HepG2 (cell line): ENCODE measurements around the gene CLN6. TPM values are rescaled to one million over a fixed set of nuclear protein-coding genes. Genes with fewer than 3 reads are reported as not detected.
A peak's percentile ranks its signal among the peaks of the same experiment; 100 is the strongest.

Experiments used
- ATAC-seq: fragments of 200-7000 bp; cut with Tn5 transposase; 3 replicates; pipeline ENCODE4 v1.9.1; 2020; ENCODE audit warnings: mild to moderate bottlenecking, moderate library complexity
- BruUV-seq: library from RNA; stranded (reverse); fragments of 400-500 nt; replicated peaks from 2 replicates; lab custom pipeline; 2021; lab: Mats Ljungman, UMichigan
- CTCF ChIA-PET: fragments of 300-600 bp; formaldehyde crosslinking; extraction: SDS; loops from one replicate; lab custom pipeline; 2021; ENCODE audit warnings: low total read pairs, inconsistent platforms, low intra/inter-chr PET ratio; lab: Yijun Ruan, JAX
- POLR2A ChIA-PET: fragments of 350-600 bp; sonication (Branson Sonifier 250); formaldehyde crosslinking; loops from one replicate; lab custom pipeline; 2020; ENCODE audit warnings: antibody characterized with exemption, inconsistent platforms; lab: Yijun Ruan, JAX
- DNase-seq: peaks from one replicate; pipeline ENCODE4 v3.0.0-alpha.2; 2015; ENCODE audit warnings: low spot score
- FAIRE-seq: peaks from 3 replicates; lab custom pipeline; 2011; peaks lifted over from hg19 to GRCh38; lab: Jason Lieb, UNC
- H2AFZ ChIP-seq: one replicate; pipeline ENCODE4 v1.6.1; 2011; ENCODE audit warnings: low read length, inconsistent platforms
- H3K27ac ChIP-seq: fragments of 300-600 bp; 3 replicates; pipeline ENCODE4 v1.8.0; 2011; ENCODE audit warnings: mixed run types, mild to moderate bottlenecking, mixed read lengths, low read length, inconsistent platforms; ENCODE audit not compliant: insufficient read depth; ENCODE audit errors: extremely low read length
- H3K27me3 ChIP-seq, 2 experiments: fragments of 200-600 bp in 1 of 2; 2 replicates in 1 of 2; 3 replicates in 1 of 2; pipeline versions ENCODE4 v1.6.0 to v1.8.0; 2011; ENCODE audit warnings: low read length in 2 of 2, mild to moderate bottlenecking in 2 of 2, moderate library complexity in 2 of 2, inconsistent platforms in 1 of 2; ENCODE audit not compliant: insufficient read depth in 2 of 2, control insufficient read depth in 1 of 2
- H3K36me3 ChIP-seq, 2 experiments: fragments of 200-600 bp in 1 of 2; replicated peaks in 1 of 2; 2 replicates in 1 of 2; 3 replicates in 1 of 2; pipeline versions ENCODE4 v1.5.1 to v1.8.0; 2011; ENCODE audit warnings: low read length in 2 of 2, inconsistent platforms in 1 of 2; ENCODE audit not compliant: insufficient read depth in 2 of 2, control insufficient read depth in 1 of 2
- H3K4me1 ChIP-seq: 2 replicates; pipeline ENCODE4 v1.5.1; 2012; ENCODE audit warnings: low read length, inconsistent platforms; ENCODE audit not compliant: insufficient read depth
- H3K4me2 ChIP-seq: 2 replicates; pipeline ENCODE4 v1.6.0; 2011; ENCODE audit warnings: low read depth, low read length, inconsistent platforms
- H3K4me3 ChIP-seq, 3 experiments: fragments of 200-600 bp in 1 of 3; sonication (generic), shearing (Covaris generic) in 1 of 3; replicated peaks in 1 of 3; 2 replicates each; pipeline ENCODE4 v1.5.1; 2011 to 2016; ENCODE audit warnings: low read length in 3 of 3, inconsistent platforms in 2 of 3, low read depth in 2 of 3, mild to moderate bottlenecking in 2 of 3, control low read depth in 1 of 3, mixed read lengths in 1 of 3; ENCODE audit not compliant: insufficient read depth in 1 of 3
- H3K79me2 ChIP-seq: one replicate; pipeline ENCODE4 v1.6.1; 2011; ENCODE audit warnings: low read length, inconsistent platforms; ENCODE audit not compliant: insufficient read depth
- H3K9ac ChIP-seq: 2 replicates; pipeline ENCODE4 v1.6.0; 2011; ENCODE audit warnings: mild to moderate bottlenecking, low read depth, low read length, inconsistent platforms; ENCODE audit not compliant: insufficient read depth
- H3K9me3 ChIP-seq: 2 replicates; pipeline ENCODE4 v1.5.1; 2012; ENCODE audit warnings: mild to moderate bottlenecking, low read length
- H4K20me1 ChIP-seq: 2 replicates; pipeline ENCODE4 v1.6.0; 2011; ENCODE audit warnings: inconsistent platforms, mild to moderate bottlenecking, low read length, moderate library complexity; ENCODE audit not compliant: insufficient read depth
- FOSL2 ChIP-seq: sonication (generic); formaldehyde crosslinking; IDR thresholded peaks from 2 replicates; pipeline ENCODE4 v1.4.0; 2020; ENCODE audit warnings: missing genetic modification reagents
- HOXD1 ChIP-seq: sonication (generic); formaldehyde crosslinking; IDR thresholded peaks from 2 replicates; pipeline ENCODE4 v1.5.0; 2020; ENCODE audit warnings: missing genetic modification reagents
- KDM5B ChIP-seq: sonication (generic); formaldehyde crosslinking; IDR thresholded peaks from 2 replicates; pipeline ENCODE4 v1.4.0; 2020; ENCODE audit warnings: missing genetic modification reagents, mild to moderate bottlenecking, borderline replicate concordance
- LCORL ChIP-seq, 2 experiments: fragments of 450-650 bp in 1 of 2; sonication (generic) in 1 of 2; formaldehyde crosslinking in 1 of 2; IDR thresholded peaks; 2 replicates each; pipeline versions ENCODE4 v1.5.0 to v1.6.1; 2017 to 2020; ENCODE audit warnings: antibody characterized with exemption in 1 of 2, missing genetic modification reagents in 1 of 2
- SALL1 ChIP-seq: sonication (generic); formaldehyde crosslinking; IDR thresholded peaks from 2 replicates; pipeline ENCODE4 v1.8.0; 2022; ENCODE audit warnings: mild to moderate bottlenecking, missing genetic modification reagents
- SAP130 ChIP-seq: IDR thresholded peaks from 2 replicates; pipeline ENCODE4 v1.6.1; 2016; ENCODE audit warnings: low read depth
- SOX6 ChIP-seq, 2 experiments: fragments of 450-650 bp in 1 of 2; sonication (generic) in 1 of 2; formaldehyde crosslinking in 1 of 2; IDR thresholded peaks; 2 replicates each; pipeline versions ENCODE4 v1.4.0 to v1.6.1; 2017 to 2020; ENCODE audit warnings: antibody characterized with exemption in 1 of 2, mild to moderate bottlenecking in 1 of 2, missing genetic modification reagents in 1 of 2
- SP2 ChIP-seq: sonication (generic); formaldehyde crosslinking; IDR thresholded peaks from 2 replicates; pipeline ENCODE4 v1.5.1; 2020; ENCODE audit warnings: mild to moderate bottlenecking, missing genetic modification reagents
- THAP11 ChIP-seq: IDR thresholded peaks from 2 replicates; pipeline ENCODE4 v1.6.1; 2016; ENCODE audit warnings: missing biosample characterization, missing genetic modification reagents
- ZFX ChIP-seq: sonication (generic); formaldehyde crosslinking; IDR thresholded peaks from 2 replicates; pipeline ENCODE4 v1.4.0; 2020; ENCODE audit warnings: mild to moderate bottlenecking, low read depth, missing genetic modification reagents, moderate library complexity
- ZNF180 ChIP-seq: sonication (generic); formaldehyde crosslinking; IDR thresholded peaks from 2 replicates; pipeline ENCODE4 v1.4.0; 2020; ENCODE audit warnings: low read depth, missing genetic modification reagents, borderline replicate concordance
- ZNF572 ChIP-seq: sonication (generic); formaldehyde crosslinking; IDR thresholded peaks from 2 replicates; pipeline ENCODE4 v1.5.1; 2020; ENCODE audit warnings: mild to moderate bottlenecking, missing genetic modification reagents
- WGBS: methylation state at CpG from one replicate; pipeline ENCODE4 v1.1.6; 2017; ENCODE audit warnings: low lambda C conversion rate; 5-methylcytosine and 5-hydroxymethylcytosine counted together
- in situ Hi-C: cut with HindIII; loops from 2 replicates; pipeline ENCODE4 v1.10.0; 2017; ENCODE audit warnings: low pct_unique_long_range_greater_than_20kb; ENCODE audit not compliant: extremely low pct_ligation_motif_present
- intact Hi-C: fragments of 100-400 bp; cut with micrococcal nuclease; formaldehyde crosslinking; loops from one replicate; pipeline ENCODE4 v1.10.0; 2022; ENCODE audit not compliant: unreplicated experiment
- polyA plus RNA-seq, 8 experiments: library from polyadenylated mRNA; depleted of rRNA in 3 of 8; stranded (reverse) in 7 of 8; unstranded in 1 of 8; fragments of >200 nt; fragmentation: Illumina TruSeq in 4 of 8; extraction: Trizol in 4 of 8; gene quantifications; 2 replicates each; pipeline versions ENCODE4 v1.2.1 to v1.2.3, GENCODE V29; 2011 to 2016; ENCODE audit warnings: low read depth in 4 of 8, missing spikeins in 1 of 8, mixed read lengths in 1 of 8; ENCODE audit not compliant: insufficient read depth in 1 of 8
- total RNA-seq, 5 experiments: library from RNA; depleted of rRNA; stranded (reverse); fragments of >200 nt; fragmentation: Illumina TruSeq; extraction: Trizol; gene quantifications; 2 replicates each; pipeline ENCODE4 v1.2.3, GENCODE V29; 2016; ENCODE audit warnings: low read depth in 1 of 5
- TF ChIP-seq, protein P1 (sequence below): sonication (generic); formaldehyde crosslinking; IDR thresholded peaks from 2 replicates; pipeline ENCODE4 v1.4.0; 2020; ENCODE audit warnings: missing genetic modification reagents, borderline replicate concordance
- TF ChIP-seq, protein P2 (sequence below): IDR thresholded peaks from 2 replicates; pipeline ENCODE4 v1.4.0; 2020; ENCODE audit warnings: mild to moderate bottlenecking, missing genetic modification reagents

The CLN6 gene
- total and polyA plus RNA-seq, 2 of the 13 experiments (the other 11 are each of a cell fraction or from before 2014, with no cell fraction given) = 24.9 to 27.1 TPM

DNA sequence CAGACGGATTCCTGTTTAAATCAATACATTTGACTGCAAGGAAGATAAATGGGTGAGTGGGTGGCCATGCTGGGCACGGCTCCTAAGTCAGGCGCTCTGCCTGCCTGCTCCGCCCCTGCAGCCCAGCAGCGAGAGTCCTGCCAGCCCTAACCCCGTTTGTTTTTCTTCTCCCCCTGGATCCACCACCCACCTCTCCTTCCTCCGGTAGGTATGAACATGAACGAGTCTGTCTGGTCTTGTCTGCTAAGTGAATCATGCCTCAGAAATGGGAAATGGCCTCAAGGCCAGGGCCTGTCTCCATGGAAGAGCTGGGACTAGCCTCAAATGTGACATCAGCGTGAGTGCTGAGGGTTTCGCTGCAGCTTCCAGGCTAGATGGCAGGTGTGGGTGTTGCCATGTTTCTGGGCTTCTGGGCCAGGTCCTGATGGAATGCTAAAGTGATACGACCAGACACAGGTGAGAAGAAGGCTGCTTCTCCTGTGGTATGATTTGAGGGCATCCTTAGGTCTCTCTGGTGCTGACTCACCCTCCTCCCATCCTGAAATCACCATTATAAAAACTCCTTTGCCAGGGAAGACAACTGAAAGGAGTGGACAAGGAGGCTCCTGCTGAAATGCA lies 42.4 kb upstream of the CLN6 start:
- intact Hi-C loops (no loop called here), in situ Hi-C loops (no loop called here)
- Histone ChIP-seq H3K27ac (no peak overlapping the region), H3K9ac (peak overlapping the region; percentile 56; the same call in 1 of the 2 replicates), H4K20me1 (no peaks in the 10 kb centered on the region), H3K27me3 (no peaks in the 10 kb centered on the region; a peak in 1 of 5 replicates), H3K4me1 (peaks cover 70% of the 10 kb centered on the region), H3K4me2 (peak overlapping the region; percentile 75), H3K4me3 (peak overlapping the region; percentile 44 to 61 (median 57)), H3K36me3 (no peaks in the 10 kb centered on the region), H3K79me2 (no peaks in the 10 kb centered on the region), H2AFZ (peak overlapping the region; percentile 60), H3K9me3 (no peaks in the 10 kb centered on the region)
- DNase-seq (peak; percentile 63), ATAC-seq (peak; percentile 68), FAIRE-seq (no peak)
- CTCF ChIA-PET = interaction anchor here (1.0 kb wide), 1 partner anchor 19 kb away, joined by 3 read pairs; no protein-coding TSS in a partner anchor
- 10% methylated on average over 11 of the region's 11 CpGs for WGBS
- BruUV-seq = no TSS peak
- POLR2A ChIA-PET = interaction anchor here (1.0 kb wide), 1 partner anchor 15 kb away, joined by 5 read pairs; no protein-coding TSS in a partner anchor
- TF ChIP-seq, protein P1, sequence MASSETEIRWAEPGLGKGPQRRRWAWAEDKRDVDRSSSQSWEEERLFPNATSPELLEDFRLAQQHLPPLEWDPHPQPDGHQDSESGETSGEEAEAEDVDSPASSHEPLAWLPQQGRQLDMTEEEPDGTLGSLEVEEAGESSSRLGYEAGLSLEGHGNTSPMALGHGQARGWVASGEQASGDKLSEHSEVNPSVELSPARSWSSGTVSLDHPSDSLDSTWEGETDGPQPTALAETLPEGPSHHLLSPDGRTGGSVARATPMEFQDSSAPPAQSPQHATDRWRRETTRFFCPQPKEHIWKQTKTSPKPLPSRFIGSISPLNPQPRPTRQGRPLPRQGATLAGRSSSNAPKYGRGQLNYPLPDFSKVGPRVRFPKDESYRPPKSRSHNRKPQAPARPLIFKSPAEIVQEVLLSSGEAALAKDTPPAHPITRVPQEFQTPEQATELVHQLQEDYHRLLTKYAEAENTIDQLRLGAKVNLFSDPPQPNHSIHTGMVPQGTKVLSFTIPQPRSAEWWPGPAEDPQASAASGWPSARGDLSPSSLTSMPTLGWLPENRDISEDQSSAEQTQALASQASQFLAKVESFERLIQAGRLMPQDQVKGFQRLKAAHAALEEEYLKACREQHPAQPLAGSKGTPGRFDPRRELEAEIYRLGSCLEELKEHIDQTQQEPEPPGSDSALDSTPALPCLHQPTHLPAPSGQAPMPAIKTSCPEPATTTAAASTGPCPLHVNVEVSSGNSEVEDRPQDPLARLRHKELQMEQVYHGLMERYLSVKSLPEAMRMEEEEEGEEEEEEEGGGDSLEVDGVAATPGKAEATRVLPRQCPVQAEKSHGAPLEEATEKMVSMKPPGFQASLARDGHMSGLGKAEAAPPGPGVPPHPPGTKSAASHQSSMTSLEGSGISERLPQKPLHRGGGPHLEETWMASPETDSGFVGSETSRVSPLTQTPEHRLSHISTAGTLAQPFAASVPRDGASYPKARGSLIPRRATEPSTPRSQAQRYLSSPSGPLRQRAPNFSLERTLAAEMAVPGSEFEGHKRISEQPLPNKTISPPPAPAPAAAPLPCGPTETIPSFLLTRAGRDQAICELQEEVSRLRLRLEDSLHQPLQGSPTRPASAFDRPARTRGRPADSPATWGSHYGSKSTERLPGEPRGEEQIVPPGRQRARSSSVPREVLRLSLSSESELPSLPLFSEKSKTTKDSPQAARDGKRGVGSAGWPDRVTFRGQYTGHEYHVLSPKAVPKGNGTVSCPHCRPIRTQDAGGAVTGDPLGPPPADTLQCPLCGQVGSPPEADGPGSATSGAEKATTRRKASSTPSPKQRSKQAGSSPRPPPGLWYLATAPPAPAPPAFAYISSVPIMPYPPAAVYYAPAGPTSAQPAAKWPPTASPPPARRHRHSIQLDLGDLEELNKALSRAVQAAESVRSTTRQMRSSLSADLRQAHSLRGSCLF (CRISPR knock-in tag) = no peak
- TF ChIP-seq SP2 (CRISPR knock-in tag) = no peak
- peak; percentile 83 for TF ChIP-seq FOSL2
- TF ChIP-seq SALL1 (CRISPR knock-in tag) = peak; percentile 37; the same call in 1 of the 2 replicates
- no peak for TF ChIP-seq SOX6 (IDR thresholded peaks at IDR 0.05)
- peak; percentile 13; the same call in 1 of the 2 replicates for TF ChIP-seq SOX6 (CRISPR knock-in tag; IDR thresholded peaks at IDR 0.05)
- TF ChIP-seq SAP130 (CRISPR knock-in tag) = peak; percentile 44
- no peak for TF ChIP-seq HOXD1
- peak; percentile 25; the same call in 1 of the 2 replicates for TF ChIP-seq ZFX (CRISPR knock-in tag)
- peak; percentile 34; the same call in 1 of the 2 replicates for TF ChIP-seq KDM5B
- no peak for TF ChIP-seq LCORL (IDR thresholded peaks at IDR 0.05)
- 0 out of 2 replicates have a peak, but pooled peaks have one; percentile 21 for TF ChIP-seq LCORL (CRISPR knock-in tag; IDR thresholded peaks at IDR 0.05)
- TF ChIP-seq, protein P2, sequence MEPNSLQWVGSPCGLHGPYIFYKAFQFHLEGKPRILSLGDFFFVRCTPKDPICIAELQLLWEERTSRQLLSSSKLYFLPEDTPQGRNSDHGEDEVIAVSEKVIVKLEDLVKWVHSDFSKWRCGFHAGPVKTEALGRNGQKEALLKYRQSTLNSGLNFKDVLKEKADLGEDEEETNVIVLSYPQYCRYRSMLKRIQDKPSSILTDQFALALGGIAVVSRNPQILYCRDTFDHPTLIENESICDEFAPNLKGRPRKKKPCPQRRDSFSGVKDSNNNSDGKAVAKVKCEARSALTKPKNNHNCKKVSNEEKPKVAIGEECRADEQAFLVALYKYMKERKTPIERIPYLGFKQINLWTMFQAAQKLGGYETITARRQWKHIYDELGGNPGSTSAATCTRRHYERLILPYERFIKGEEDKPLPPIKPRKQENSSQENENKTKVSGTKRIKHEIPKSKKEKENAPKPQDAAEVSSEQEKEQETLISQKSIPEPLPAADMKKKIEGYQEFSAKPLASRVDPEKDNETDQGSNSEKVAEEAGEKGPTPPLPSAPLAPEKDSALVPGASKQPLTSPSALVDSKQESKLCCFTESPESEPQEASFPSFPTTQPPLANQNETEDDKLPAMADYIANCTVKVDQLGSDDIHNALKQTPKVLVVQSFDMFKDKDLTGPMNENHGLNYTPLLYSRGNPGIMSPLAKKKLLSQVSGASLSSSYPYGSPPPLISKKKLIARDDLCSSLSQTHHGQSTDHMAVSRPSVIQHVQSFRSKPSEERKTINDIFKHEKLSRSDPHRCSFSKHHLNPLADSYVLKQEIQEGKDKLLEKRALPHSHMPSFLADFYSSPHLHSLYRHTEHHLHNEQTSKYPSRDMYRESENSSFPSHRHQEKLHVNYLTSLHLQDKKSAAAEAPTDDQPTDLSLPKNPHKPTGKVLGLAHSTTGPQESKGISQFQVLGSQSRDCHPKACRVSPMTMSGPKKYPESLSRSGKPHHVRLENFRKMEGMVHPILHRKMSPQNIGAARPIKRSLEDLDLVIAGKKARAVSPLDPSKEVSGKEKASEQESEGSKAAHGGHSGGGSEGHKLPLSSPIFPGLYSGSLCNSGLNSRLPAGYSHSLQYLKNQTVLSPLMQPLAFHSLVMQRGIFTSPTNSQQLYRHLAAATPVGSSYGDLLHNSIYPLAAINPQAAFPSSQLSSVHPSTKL = peak; percentile 49
- TF ChIP-seq ZNF180 (CRISPR knock-in tag) = no peak
- TF ChIP-seq THAP11 (CRISPR knock-in tag) = 0 out of 2 replicates have a peak, but pooled peaks have one; percentile 31
- TF ChIP-seq ZNF572 (CRISPR knock-in tag) = 0 out of 2 replicates have a peak, but pooled peaks have one; percentile 49
